SU-DHL-6 (cell line): ENCODE results near the gene IL10.

Experiments
- H2AFZ ChIP-seq: fragments of 200-600 bp; sonication (generic); 2 replicates; pipeline ENCODE4 v1.6.1; 2014; ENCODE audit warnings: low read depth, mild to moderate bottlenecking, moderate library complexity, mixed read lengths, antibody characterized with exemption, low read length; ENCODE audit not compliant: severe bottlenecking
- H3F3A ChIP-seq: fragments of 200-600 bp; shearing (Covaris generic); 2 replicates; pipeline ENCODE4 v1.6.0; 2016; ENCODE audit warnings: antibody characterized with exemption, mild to moderate bottlenecking; ENCODE audit not compliant: insufficient read depth
- H3K27ac ChIP-seq: fragments of 200-600 bp; sonication (generic); 2 replicates; pipeline ENCODE4 v1.5.1; 2016; ENCODE audit warnings: low read depth, mild to moderate bottlenecking, low read length, moderate library complexity, mixed read lengths
- H3K27me3 ChIP-seq: fragments of 200-600 bp; sonication (generic), shearing (Covaris generic); 2 replicates; pipeline ENCODE4 v1.6.0; 2014; ENCODE audit warnings: mild to moderate bottlenecking, low read length
- H3K36me3 ChIP-seq: fragments of 200-600 bp; sonication (generic); 2 replicates; pipeline ENCODE4 v1.6.1; 2014; ENCODE audit warnings: mild to moderate bottlenecking, low read length, mixed read lengths
- H3K4me2 ChIP-seq: fragments of 300-600, 200-600 bp; shearing (Covaris generic), sonication (generic); 2 replicates; pipeline ENCODE4 v1.6.0; 2014; ENCODE audit warnings: low read length, low read depth, mild to moderate bottlenecking; ENCODE audit not compliant: poor library complexity, severe bottlenecking
- H3K4me3 ChIP-seq: fragments of 200-600 bp; sonication (generic); 2 replicates; pipeline ENCODE4 v1.5.1; 2014; ENCODE audit warnings: antibody characterized with exemption, low read length, mild to moderate bottlenecking, mixed read lengths; ENCODE audit not compliant: insufficient read depth, poor library complexity, severe bottlenecking
- H3K79me2 ChIP-seq: fragments of 200-600 bp; sonication (generic); 2 replicates; pipeline ENCODE4 v1.6.1; 2014; ENCODE audit warnings: mild to moderate bottlenecking, low read length, moderate library complexity; ENCODE audit not compliant: insufficient read depth
- H3K9ac ChIP-seq: fragments of 200-600 bp; sonication (generic); 2 replicates; pipeline ENCODE4 v1.7.0; 2014; ENCODE audit warnings: mild to moderate bottlenecking, low read length
- H3K9me2 ChIP-seq: fragments of 200-600 bp; sonication (generic); replicated peaks from 2 replicates; pipeline ENCODE4 v1.6.1; 2014; ENCODE audit warnings: low read length; ENCODE audit not compliant: insufficient read depth
- H3K9me3 ChIP-seq: fragments of 200-600 bp; sonication (generic); 2 replicates; pipeline ENCODE4 v1.6.1; 2014; ENCODE audit warnings: low read length, mixed read lengths; ENCODE audit not compliant: insufficient read depth
- H4K20me1 ChIP-seq: fragments of 200-600 bp; sonication (generic); 2 replicates; pipeline ENCODE4 v1.6.1; 2014; ENCODE audit warnings: low read depth, mild to moderate bottlenecking, antibody characterized with exemption, low read length, moderate library complexity, mixed read lengths
- CTCF ChIP-seq: fragments of 200-600 bp; sonication (generic); IDR thresholded peaks from one replicate; pipeline ENCODE4 v1.5.1; 2017; ENCODE audit warnings: antibody characterized with exemption, mild to moderate bottlenecking, low read length, moderate library complexity; ENCODE audit not compliant: insufficient read depth, poor library complexity, severe bottlenecking
- EZH2phosphoT487 ChIP-seq: fragments of 200-600 bp; sonication (generic), shearing (Covaris generic); conservative IDR thresholded peaks from 2 replicates; pipeline ENCODE4 v1.6.1; 2018; ENCODE audit warnings: mild to moderate bottlenecking, antibody characterized with exemption, low read length, moderate library complexity, mixed read lengths

The IL10 gene

GRCh38 chr1:206803221-206803730, 31.0 kb upstream of the IL10 start:
- Histone ChIP-seq H3K9me2 (no peaks in the 10 kb centered on the region), H3K36me3 (no peaks in the 10 kb centered on the region), H3K4me2 (no peak overlapping the region), H3F3A (no peaks in the 10 kb centered on the region), H4K20me1 (no peaks in the 10 kb centered on the region), H3K9me3 (no peaks in the 10 kb centered on the region), H3K4me3 (no peak overlapping the region), H3K9ac (no peak overlapping the region), H3K79me2 (no peaks in the 10 kb centered on the region), H3K27ac (no peak overlapping the region), H2AFZ (no peak overlapping the region), H3K27me3 (no peaks in the 10 kb centered on the region)
- no peak for TF ChIP-seq EZH2phosphoT487
- TF ChIP-seq CTCF = no peak

GRCh38 chr1:206802401-206802800, 30.1 kb upstream of the IL10 start:
- Histone ChIP-seq H4K20me1 (no peaks in the 10 kb centered on the region), H3K9me2 (no peaks in the 10 kb centered on the region), H3F3A (no peaks in the 10 kb centered on the region), H3K9ac (no peak overlapping the region), H3K36me3 (no peaks in the 10 kb centered on the region), H3K79me2 (no peaks in the 10 kb centered on the region), H3K27ac (no peak overlapping the region), H3K27me3 (no peaks in the 10 kb centered on the region), H3K4me3 (no peak overlapping the region), H3K9me3 (no peaks in the 10 kb centered on the region), H3K4me2 (no peak overlapping the region), H2AFZ (no peak overlapping the region)
- no peak for TF ChIP-seq EZH2phosphoT487
- no peak for TF ChIP-seq CTCF

GRCh38 chr1:206801467-206801866, 29.2 kb upstream of the IL10 start:
- no peaks in the 10 kb centered on the region for H3K9me3 ChIP-seq
- H3K27ac ChIP-seq = no peak overlapping the region
- no peak overlapping the region for H3K9ac ChIP-seq
- TF ChIP-seq EZH2phosphoT487 (no peak), CTCF (no peak)
- no peaks in the 10 kb centered on the region for H3K36me3 ChIP-seq
- no peaks in the 10 kb centered on the region for H3K9me2 ChIP-seq
- no peak overlapping the region for H3K4me2 ChIP-seq
- no peak overlapping the region for H2AFZ ChIP-seq
- H4K20me1 ChIP-seq = no peaks in the 10 kb centered on the region
- no peaks in the 10 kb centered on the region for H3K27me3 ChIP-seq
- H3K4me3 ChIP-seq = no peak overlapping the region
- no peaks in the 10 kb centered on the region for H3F3A ChIP-seq
- no peaks in the 10 kb centered on the region for H3K79me2 ChIP-seq

- H3K9me2 ChIP-seq = no peaks in the 10 kb centered on the region
- H3K9ac ChIP-seq = no peak overlapping the region
- H2AFZ ChIP-seq = no peak overlapping the region
- H3K79me2 ChIP-seq = no peaks in the 10 kb centered on the region
- H3K9me3 ChIP-seq = no peaks in the 10 kb centered on the region
- no peak overlapping the region for H3K27ac ChIP-seq
- H3K4me3 ChIP-seq = no peak overlapping the region
- no peaks in the 10 kb centered on the region for H4K20me1 ChIP-seq
- TF ChIP-seq CTCF = no peak
- no peak for TF ChIP-seq EZH2phosphoT487
- no peaks in the 10 kb centered on the region for H3K27me3 ChIP-seq
- H3K36me3 ChIP-seq = no peaks in the 10 kb centered on the region
- no peaks in the 10 kb centered on the region for H3F3A ChIP-seq
- H3K4me2 ChIP-seq = no peak overlapping the region
Measured at GRCh38 chr1:206800891-206801290, 28.6 kb upstream of the IL10 start.
